Spleen (tissue), 7 donors: ENCODE data around the gene GLYATL1.

Experiments
- POLR2AphosphoS5 ChIP-seq, 3 donors: sonication (generic); formaldehyde crosslinking; IDR thresholded peaks; one replicate each; pipeline ENCODE4 v1.5.1; 2017; ENCODE audit warnings: antibody characterized with exemption in 3 of 3
- TF ChIP-seq, protein P1 (sequence below), 11 experiments: fragments of 200-600 bp in 7 of 11; fragments of 450-650 bp in 4 of 11; sonication (generic) in 4 of 11; IDR thresholded peaks in 8 of 11; conservative IDR thresholded peaks in 3 of 11; 1 replicate in 7 of 11; 2 replicates in 4 of 11; pipeline versions ENCODE4 v1.4.0 to v1.8.0; 2016 to 2021; ENCODE audit warnings: antibody characterized with exemption in 11 of 11, inconsistent platforms in 4 of 11, mild to moderate bottlenecking in 1 of 11
- donor health status: DM: no; HTN: no; CAD: no; lungs with moderate emphysema.
- donor health status: DM: no; HTN: no; CAD: no.
- donor health status: DM: no; HTN: no; CAD: no.

DNA sequence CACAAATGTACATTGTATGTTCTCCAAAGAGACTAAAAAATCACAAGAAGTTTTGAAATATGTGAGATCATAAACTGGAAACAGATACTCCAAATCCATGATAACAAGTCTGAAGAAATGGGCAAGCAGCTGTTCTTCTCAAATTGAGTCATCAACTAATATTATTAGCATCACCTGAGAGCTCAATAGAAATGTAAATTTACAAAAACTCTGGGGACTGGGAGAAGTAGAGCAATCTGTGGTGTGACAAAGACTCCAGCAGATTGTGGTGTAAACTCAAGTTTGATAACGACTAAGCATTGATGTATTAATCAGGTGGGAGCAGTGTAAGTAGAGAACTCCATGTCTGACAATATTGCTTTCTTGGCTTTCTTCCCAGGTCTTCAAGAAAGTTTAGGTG, 53.2 kb downstream of the GLYATL1 start:
- TF ChIP-seq, protein P1, sequence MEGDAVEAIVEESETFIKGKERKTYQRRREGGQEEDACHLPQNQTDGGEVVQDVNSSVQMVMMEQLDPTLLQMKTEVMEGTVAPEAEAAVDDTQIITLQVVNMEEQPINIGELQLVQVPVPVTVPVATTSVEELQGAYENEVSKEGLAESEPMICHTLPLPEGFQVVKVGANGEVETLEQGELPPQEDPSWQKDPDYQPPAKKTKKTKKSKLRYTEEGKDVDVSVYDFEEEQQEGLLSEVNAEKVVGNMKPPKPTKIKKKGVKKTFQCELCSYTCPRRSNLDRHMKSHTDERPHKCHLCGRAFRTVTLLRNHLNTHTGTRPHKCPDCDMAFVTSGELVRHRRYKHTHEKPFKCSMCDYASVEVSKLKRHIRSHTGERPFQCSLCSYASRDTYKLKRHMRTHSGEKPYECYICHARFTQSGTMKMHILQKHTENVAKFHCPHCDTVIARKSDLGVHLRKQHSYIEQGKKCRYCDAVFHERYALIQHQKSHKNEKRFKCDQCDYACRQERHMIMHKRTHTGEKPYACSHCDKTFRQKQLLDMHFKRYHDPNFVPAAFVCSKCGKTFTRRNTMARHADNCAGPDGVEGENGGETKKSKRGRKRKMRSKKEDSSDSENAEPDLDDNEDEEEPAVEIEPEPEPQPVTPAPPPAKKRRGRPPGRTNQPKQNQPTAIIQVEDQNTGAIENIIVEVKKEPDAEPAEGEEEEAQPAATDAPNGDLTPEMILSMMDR (IDR thresholded peaks at IDR 0.05 in 8 of 11, conservative IDR thresholded peaks at IDR 0.05 in 3 of 11), result no peak
- no peak for TF ChIP-seq POLR2AphosphoS5 (IDR thresholded peaks at IDR 0.05)
